Measurements from ENCODE around the gene LRSAM1. TPM values are rescaled to one million over a fixed set of nuclear protein-coding genes. Genes with fewer than 3 reads are reported as not detected.

The LRSAM1 gene
- total and polyA plus RNA-seq, 2 of the 8 experiments (the other 6 are each of a cell fraction or from before 2014, with no cell fraction given), result 9.7 to 18.3 TPM

DNA sequence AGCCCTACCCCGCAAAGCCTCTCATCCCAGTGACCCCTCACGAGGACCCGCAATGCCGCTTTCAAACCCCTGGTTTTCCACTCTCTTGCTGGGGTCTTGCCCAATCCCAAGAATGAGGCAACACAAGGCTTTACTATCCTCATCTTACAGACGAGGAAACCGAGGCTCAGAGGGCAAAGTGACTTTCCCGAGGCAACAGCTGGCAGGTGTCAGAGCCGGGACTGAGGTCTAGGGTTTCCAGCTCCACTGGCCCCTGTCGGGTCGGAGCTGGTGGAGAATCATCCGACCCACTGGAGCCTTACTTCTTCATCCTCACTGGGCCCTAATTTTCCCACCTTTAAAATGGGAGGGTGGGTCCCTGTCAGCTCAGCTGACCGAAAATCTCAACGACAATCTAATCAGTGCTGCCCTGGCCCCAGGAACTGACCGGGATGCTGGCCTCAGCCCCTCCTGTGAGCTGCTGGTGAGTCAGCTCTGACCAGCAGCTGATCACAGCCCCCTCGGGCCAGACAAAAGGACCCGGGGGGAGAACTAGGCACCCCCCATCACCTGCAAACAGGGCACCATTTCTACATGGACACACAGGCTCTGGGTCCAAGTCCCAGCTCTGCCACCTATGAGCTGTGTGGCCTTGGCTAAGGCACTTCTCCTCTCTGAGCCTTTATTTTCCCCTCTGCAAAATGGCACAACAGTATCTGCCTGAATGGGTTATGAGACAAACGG is 88.1 kb downstream of the LRSAM1 start (continued):
- TF ChIP-seq, protein P1, sequence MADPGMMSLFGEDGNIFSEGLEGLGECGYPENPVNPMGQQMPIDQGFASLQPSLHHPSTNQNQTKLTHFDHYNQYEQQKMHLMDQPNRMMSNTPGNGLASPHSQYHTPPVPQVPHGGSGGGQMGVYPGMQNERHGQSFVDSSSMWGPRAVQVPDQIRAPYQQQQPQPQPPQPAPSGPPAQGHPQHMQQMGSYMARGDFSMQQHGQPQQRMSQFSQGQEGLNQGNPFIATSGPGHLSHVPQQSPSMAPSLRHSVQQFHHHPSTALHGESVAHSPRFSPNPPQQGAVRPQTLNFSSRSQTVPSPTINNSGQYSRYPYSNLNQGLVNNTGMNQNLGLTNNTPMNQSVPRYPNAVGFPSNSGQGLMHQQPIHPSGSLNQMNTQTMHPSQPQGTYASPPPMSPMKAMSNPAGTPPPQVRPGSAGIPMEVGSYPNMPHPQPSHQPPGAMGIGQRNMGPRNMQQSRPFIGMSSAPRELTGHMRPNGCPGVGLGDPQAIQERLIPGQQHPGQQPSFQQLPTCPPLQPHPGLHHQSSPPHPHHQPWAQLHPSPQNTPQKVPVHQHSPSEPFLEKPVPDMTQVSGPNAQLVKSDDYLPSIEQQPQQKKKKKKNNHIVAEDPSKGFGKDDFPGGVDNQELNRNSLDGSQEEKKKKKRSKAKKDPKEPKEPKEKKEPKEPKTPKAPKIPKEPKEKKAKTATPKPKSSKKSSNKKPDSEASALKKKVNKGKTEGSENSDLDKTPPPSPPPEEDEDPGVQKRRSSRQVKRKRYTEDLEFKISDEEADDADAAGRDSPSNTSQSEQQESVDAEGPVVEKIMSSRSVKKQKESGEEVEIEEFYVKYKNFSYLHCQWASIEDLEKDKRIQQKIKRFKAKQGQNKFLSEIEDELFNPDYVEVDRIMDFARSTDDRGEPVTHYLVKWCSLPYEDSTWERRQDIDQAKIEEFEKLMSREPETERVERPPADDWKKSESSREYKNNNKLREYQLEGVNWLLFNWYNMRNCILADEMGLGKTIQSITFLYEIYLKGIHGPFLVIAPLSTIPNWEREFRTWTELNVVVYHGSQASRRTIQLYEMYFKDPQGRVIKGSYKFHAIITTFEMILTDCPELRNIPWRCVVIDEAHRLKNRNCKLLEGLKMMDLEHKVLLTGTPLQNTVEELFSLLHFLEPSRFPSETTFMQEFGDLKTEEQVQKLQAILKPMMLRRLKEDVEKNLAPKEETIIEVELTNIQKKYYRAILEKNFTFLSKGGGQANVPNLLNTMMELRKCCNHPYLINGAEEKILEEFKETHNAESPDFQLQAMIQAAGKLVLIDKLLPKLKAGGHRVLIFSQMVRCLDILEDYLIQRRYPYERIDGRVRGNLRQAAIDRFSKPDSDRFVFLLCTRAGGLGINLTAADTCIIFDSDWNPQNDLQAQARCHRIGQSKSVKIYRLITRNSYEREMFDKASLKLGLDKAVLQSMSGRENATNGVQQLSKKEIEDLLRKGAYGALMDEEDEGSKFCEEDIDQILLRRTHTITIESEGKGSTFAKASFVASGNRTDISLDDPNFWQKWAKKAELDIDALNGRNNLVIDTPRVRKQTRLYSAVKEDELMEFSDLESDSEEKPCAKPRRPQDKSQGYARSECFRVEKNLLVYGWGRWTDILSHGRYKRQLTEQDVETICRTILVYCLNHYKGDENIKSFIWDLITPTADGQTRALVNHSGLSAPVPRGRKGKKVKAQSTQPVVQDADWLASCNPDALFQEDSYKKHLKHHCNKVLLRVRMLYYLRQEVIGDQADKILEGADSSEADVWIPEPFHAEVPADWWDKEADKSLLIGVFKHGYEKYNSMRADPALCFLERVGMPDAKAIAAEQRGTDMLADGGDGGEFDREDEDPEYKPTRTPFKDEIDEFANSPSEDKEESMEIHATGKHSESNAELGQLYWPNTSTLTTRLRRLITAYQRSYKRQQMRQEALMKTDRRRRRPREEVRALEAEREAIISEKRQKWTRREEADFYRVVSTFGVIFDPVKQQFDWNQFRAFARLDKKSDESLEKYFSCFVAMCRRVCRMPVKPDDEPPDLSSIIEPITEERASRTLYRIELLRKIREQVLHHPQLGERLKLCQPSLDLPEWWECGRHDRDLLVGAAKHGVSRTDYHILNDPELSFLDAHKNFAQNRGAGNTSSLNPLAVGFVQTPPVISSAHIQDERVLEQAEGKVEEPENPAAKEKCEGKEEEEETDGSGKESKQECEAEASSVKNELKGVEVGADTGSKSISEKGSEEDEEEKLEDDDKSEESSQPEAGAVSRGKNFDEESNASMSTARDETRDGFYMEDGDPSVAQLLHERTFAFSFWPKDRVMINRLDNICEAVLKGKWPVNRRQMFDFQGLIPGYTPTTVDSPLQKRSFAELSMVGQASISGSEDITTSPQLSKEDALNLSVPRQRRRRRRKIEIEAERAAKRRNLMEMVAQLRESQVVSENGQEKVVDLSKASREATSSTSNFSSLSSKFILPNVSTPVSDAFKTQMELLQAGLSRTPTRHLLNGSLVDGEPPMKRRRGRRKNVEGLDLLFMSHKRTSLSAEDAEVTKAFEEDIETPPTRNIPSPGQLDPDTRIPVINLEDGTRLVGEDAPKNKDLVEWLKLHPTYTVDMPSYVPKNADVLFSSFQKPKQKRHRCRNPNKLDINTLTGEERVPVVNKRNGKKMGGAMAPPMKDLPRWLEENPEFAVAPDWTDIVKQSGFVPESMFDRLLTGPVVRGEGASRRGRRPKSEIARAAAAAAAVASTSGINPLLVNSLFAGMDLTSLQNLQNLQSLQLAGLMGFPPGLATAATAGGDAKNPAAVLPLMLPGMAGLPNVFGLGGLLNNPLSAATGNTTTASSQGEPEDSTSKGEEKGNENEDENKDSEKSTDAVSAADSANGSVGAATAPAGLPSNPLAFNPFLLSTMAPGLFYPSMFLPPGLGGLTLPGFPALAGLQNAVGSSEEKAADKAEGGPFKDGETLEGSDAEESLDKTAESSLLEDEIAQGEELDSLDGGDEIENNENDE (IDR thresholded peaks at IDR 0.05; ENCODE audit: insufficient replicate concordance, low read length), result no peak
- TF ChIP-seq CEBPB (IDR thresholded peaks at IDR 0.05; ENCODE audit: low read depth, low read length), result 0 out of 2 replicates have a peak, but pooled peaks have one; percentile 5

Measured in H1 (cell line).